Measurements from ENCODE around the gene NBEAL1. TPM values are rescaled to one million over a fixed set of nuclear protein-coding genes. Genes with fewer than 3 reads are reported as not detected.

The NBEAL1 gene
- total RNA-seq, 1 donor: 48.9 TPM

- H3K4me3 ChIP-seq (ENCODE audit: low read depth, low read length): no peak overlapping the region
- TF ChIP-seq CTCF (IDR thresholded peaks at IDR 0.05; ENCODE audit: insufficient read depth, low read length): no peak
- peak; percentile 4 for DNase-seq (ENCODE audit: low read depth)
Measured at GRCh38 chr2:203002054-203002821, 12.4 kb upstream of the NBEAL1 start.

- TF ChIP-seq CTCF (IDR thresholded peaks at IDR 0.05; ENCODE audit: insufficient read depth, low read length): no peak
- no peak for DNase-seq (ENCODE audit: low read depth)
Measured at GRCh38 chr2:203003716-203004115, 11.0 kb upstream of the NBEAL1 start.

GRCh38 chr2:203016716-203017115 lies 2.0 kb downstream of the NBEAL1 start:
- DNase-seq (ENCODE audit: low read depth): peak; percentile 7
- peak overlapping the region; percentile 94 for H3K4me3 ChIP-seq (ENCODE audit: low read depth, low read length)

More at GRCh38 chr2:203003716-203004115, 11.0 kb upstream of the NBEAL1 start:
- H3K4me3 ChIP-seq (ENCODE audit: low read depth, low read length): no peak overlapping the region

GRCh38 chr2:203018181-203018580 lies 3.5 kb downstream of the NBEAL1 start:
- peak; percentile 50 for DNase-seq (ENCODE audit: low read depth)
- TF ChIP-seq CTCF (IDR thresholded peaks at IDR 0.05; ENCODE audit: insufficient read depth, low read length): no peak
- peak overlapping the region; percentile 58 for H3K4me3 ChIP-seq (ENCODE audit: low read depth, low read length)

More at GRCh38 chr2:203016716-203017115, 2.0 kb downstream of the NBEAL1 start:
- TF ChIP-seq CTCF (IDR thresholded peaks at IDR 0.05; ENCODE audit: insufficient read depth, low read length): no peak

- TF ChIP-seq CTCF (IDR thresholded peaks at IDR 0.05; ENCODE audit: insufficient read depth, low read length): peak; percentile 23
- H3K4me3 ChIP-seq (ENCODE audit: low read depth, low read length): peak overlapping the region; percentile 58
- no peak for DNase-seq (ENCODE audit: low read depth)
Measured at GRCh38 chr2:203019142-203019541, 4.5 kb downstream of the NBEAL1 start.

- peak; percentile 42 for DNase-seq (ENCODE audit: low read depth)
- TF ChIP-seq CTCF (IDR thresholded peaks at IDR 0.05; ENCODE audit: insufficient read depth, low read length): no peak
- H3K4me3 ChIP-seq (ENCODE audit: low read depth, low read length): no peak overlapping the region
Measured at GRCh38 chr2:203021991-203022390, 7.3 kb downstream of the NBEAL1 start.

Data from fibroblast of the aortic adventitia (primary cell).